Spleen (tissue), 7 donors: ENCODE results near the gene GRM1.

ENCODE experiments used
- POLR2A ChIP-seq, 3 donors: fragments of 450-650 bp; IDR thresholded peaks; one replicate each; pipeline ENCODE4 v1.5.1; 2017; ENCODE audit warnings: antibody characterized with exemption in 3 of 3, mild to moderate bottlenecking in 1 of 3
- POLR2AphosphoS5 ChIP-seq, 3 donors: sonication (generic); formaldehyde crosslinking; IDR thresholded peaks; one replicate each; pipeline ENCODE4 v1.5.1; 2017; ENCODE audit warnings: antibody characterized with exemption in 3 of 3
- TF ChIP-seq, protein P1 (sequence below), 11 experiments: fragments of 200-600 bp in 7 of 11; fragments of 450-650 bp in 4 of 11; sonication (generic) in 4 of 11; IDR thresholded peaks in 8 of 11; conservative IDR thresholded peaks in 3 of 11; 1 replicate in 7 of 11; 2 replicates in 4 of 11; pipeline versions ENCODE4 v1.4.0 to v1.8.0; 2016 to 2021; ENCODE audit warnings: antibody characterized with exemption in 11 of 11, inconsistent platforms in 4 of 11, mild to moderate bottlenecking in 1 of 11
- donor health status: DM: no; HTN: no; CAD: no; lungs with moderate emphysema.
- donor health status: DM: no; HTN: no; CAD: no.
- donor health status: DM: no; HTN: no; CAD: no.

GRCh38 chr6:146281651-146282362, 252.9 kb downstream of the GRM1 start:
- TF ChIP-seq, protein P1, sequence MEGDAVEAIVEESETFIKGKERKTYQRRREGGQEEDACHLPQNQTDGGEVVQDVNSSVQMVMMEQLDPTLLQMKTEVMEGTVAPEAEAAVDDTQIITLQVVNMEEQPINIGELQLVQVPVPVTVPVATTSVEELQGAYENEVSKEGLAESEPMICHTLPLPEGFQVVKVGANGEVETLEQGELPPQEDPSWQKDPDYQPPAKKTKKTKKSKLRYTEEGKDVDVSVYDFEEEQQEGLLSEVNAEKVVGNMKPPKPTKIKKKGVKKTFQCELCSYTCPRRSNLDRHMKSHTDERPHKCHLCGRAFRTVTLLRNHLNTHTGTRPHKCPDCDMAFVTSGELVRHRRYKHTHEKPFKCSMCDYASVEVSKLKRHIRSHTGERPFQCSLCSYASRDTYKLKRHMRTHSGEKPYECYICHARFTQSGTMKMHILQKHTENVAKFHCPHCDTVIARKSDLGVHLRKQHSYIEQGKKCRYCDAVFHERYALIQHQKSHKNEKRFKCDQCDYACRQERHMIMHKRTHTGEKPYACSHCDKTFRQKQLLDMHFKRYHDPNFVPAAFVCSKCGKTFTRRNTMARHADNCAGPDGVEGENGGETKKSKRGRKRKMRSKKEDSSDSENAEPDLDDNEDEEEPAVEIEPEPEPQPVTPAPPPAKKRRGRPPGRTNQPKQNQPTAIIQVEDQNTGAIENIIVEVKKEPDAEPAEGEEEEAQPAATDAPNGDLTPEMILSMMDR (IDR thresholded peaks at IDR 0.05 in 8 of 11, conservative IDR thresholded peaks at IDR 0.05 in 3 of 11), result no peak
- TF ChIP-seq POLR2AphosphoS5 (IDR thresholded peaks at IDR 0.05), result no peak
- TF ChIP-seq POLR2A (IDR thresholded peaks at IDR 0.05), result no peak
